Stimulated activated CD4-positive, alpha-beta T cell treated with anti-CD3 and anti-CD28 coated beads, TNF-alpha, amount 100 ng/mL, for 48 hours (primary cell): ENCODE measurements around the gene ENDOU.
"Not testable (repeated sequence)": the region's sequence is repeated elsewhere in the genome, so short reads cannot be mapped to it uniquely, and the experiment has no call there.

Experiments used
- DNase-seq, 3 donors: peaks; one replicate each; pipeline ENCODE4 v3.0.0-alpha.2; 2020; ENCODE audit warnings: low read depth in 3 of 3

ENDOU gene

GRCh38 chr12:47686645-47687240 lies 38.5 kb downstream of the ENDOU start:
- DNase-seq, result no peak

DNA sequence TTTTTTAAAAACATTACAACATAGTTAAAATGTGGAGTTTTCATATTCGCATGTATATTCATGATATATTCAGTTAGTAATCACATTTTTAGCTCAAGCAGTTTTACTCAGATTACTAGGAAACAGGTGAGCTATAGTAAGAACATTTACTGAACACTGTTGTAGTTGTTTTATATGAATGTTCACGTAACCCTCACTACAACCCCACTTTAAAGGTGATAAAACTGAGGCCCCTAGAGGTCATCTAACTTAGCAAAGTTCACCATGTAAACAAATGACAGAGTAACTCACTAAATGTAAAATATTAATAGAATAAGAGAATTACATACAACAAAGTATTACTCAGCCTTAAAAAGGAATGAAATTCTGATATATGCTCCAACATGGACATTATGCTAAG lies 45.5 kb downstream of the ENDOU start:
- no peak for DNase-seq

- DNase-seq, result no peak
These were observed 53.2 kb downstream of the ENDOU start for GRCh38 chr12:47672068-47672467.

DNA sequence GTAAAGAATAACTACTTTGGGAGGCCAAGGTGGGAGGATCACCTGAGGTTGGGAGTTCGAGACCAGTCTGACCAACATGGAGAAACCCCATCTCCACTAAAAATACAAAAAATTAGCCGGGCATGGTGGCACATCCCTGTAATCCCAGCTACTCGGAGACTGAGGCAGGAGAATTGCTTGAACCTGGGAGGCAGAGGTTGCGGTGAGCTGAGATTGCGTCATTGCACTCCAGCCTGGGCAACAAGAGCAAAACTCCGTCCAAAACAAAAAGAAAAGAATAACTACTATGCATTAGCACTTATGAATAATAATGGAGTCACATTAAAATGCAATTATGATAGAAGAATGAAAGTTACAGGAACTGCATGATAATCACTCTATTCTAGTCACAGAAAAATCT lies 57.4 kb downstream of the ENDOU start:
- not testable (repeated sequence) for DNase-seq
